ENCODE results near the gene EIF3B. TPM values are rescaled to one million over a fixed set of nuclear protein-coding genes. Genes with fewer than 3 reads are reported as not detected.

The EIF3B gene
- total RNA-seq, 1 donor from 2014 or later = 224 TPM

DNA sequence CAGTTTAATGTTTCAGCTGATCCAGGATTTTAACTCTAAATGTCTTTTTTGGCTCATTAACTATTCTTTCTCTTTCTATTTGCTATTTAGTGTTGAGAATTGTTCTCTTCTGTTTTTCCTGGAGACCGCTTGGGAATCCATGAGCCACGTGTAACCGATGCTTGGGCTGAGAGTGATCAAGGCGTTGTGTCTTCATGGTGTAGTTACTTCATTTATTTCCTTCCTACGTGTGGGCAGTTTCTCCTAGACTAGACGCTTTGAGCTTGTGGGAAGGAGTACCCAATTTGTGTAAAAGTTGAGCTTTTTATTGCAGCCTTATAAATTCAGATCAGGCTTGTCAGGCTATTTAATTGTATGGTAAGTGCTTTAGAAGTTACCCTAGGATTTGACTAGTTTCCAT is 2.9 kb downstream of the EIF3B start:
- H3K9me3 Mint-ChIP-seq = no peaks in the 10 kb centered on the region
- TF ChIP-seq, protein P1, sequence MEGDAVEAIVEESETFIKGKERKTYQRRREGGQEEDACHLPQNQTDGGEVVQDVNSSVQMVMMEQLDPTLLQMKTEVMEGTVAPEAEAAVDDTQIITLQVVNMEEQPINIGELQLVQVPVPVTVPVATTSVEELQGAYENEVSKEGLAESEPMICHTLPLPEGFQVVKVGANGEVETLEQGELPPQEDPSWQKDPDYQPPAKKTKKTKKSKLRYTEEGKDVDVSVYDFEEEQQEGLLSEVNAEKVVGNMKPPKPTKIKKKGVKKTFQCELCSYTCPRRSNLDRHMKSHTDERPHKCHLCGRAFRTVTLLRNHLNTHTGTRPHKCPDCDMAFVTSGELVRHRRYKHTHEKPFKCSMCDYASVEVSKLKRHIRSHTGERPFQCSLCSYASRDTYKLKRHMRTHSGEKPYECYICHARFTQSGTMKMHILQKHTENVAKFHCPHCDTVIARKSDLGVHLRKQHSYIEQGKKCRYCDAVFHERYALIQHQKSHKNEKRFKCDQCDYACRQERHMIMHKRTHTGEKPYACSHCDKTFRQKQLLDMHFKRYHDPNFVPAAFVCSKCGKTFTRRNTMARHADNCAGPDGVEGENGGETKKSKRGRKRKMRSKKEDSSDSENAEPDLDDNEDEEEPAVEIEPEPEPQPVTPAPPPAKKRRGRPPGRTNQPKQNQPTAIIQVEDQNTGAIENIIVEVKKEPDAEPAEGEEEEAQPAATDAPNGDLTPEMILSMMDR (conservative IDR thresholded peaks at IDR 0.05) = no peak
- H3K27me3 Mint-ChIP-seq (ENCODE audit: low read depth) = no peaks in the 10 kb centered on the region
- H3K27ac Mint-ChIP-seq (ENCODE audit: unreplicated experiment) = no peak overlapping the region
- peaks cover 4% of the 10 kb centered on the region for H3K36me3 Mint-ChIP-seq (ENCODE audit: low read depth)
- DNase-seq (ENCODE audit: low read depth, low spot score) = no peak
- peaks cover 34% of the 10 kb centered on the region for H3K4me1 Mint-ChIP-seq
- peak overlapping the region; percentile 50 for H3K4me3 Mint-ChIP-seq

DNA sequence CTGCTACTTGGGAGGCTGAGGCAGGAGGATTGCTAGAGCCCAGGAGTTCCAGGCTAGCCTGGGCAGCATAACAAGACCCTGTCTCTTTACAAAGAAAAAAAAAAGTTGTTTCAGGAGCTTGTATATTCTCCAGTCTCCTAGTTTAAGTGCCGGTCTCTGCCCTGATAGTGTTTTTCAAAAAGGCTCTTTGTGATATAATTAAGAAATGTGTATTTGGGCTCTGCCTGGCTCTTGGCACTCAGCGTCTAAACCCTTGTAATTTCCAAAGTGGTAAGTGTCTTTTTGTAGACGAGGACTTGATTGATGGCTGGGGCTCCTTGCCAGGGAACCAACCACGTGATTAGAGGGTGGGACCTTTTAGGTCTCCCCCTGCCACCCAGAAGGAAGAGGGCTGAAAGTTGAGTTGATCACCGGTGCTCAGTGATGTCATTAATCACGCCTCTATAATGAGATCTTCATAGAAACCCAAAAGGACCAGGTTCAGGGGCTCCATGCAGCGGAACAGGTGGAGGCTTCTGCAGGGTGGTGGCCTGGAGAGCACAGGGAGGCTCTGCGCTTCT is 4.4 kb downstream of the EIF3B start:
- Mint-ChIP-seq H3K27ac (ENCODE audit: unreplicated experiment) (no peak overlapping the region), H3K4me1 (peaks cover 30% of the 10 kb centered on the region), H3K4me3 (peak overlapping the region; percentile 64), H3K27me3 (ENCODE audit: low read depth) (no peaks in the 10 kb centered on the region), H3K36me3 (ENCODE audit: low read depth) (peaks cover 4% of the 10 kb centered on the region), H3K9me3 (no peaks in the 10 kb centered on the region)
- TF ChIP-seq, protein P1 (conservative IDR thresholded peaks at IDR 0.05) = no peak
- DNase-seq (ENCODE audit: low read depth, low spot score) = no peak

DNA sequence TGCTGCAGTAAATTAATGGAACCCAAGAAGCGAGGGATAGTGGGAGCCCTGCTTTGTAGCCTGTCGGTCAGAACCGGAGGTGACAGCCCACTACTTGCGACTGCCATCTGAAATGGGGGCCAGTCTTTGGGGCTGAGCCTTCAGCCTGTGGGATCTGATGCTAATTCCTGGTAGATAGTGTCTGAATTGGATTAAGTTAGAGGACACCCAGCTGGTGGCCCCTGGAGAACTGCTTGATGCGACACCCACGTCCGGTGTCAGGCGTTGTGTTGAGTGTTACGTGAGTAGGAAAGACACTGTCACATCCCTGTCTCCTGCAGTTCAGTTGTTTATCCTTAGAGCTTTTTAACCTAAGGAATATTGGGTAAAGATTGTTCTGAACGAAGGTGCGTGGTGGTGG is 5.0 kb downstream of the EIF3B start:
- no peak overlapping the region for H3K4me3 Mint-ChIP-seq
- TF ChIP-seq, protein P1 (conservative IDR thresholded peaks at IDR 0.05) = no peak
- peaks cover 2% of the 10 kb centered on the region for H3K36me3 Mint-ChIP-seq (ENCODE audit: low read depth)
- H3K4me1 Mint-ChIP-seq = peaks cover 25% of the 10 kb centered on the region
- H3K9me3 Mint-ChIP-seq = no peaks in the 10 kb centered on the region
- no peak overlapping the region for H3K27ac Mint-ChIP-seq (ENCODE audit: unreplicated experiment)
- no peaks in the 10 kb centered on the region for H3K27me3 Mint-ChIP-seq (ENCODE audit: low read depth)
- no peak for DNase-seq (ENCODE audit: low read depth, low spot score)

DNA sequence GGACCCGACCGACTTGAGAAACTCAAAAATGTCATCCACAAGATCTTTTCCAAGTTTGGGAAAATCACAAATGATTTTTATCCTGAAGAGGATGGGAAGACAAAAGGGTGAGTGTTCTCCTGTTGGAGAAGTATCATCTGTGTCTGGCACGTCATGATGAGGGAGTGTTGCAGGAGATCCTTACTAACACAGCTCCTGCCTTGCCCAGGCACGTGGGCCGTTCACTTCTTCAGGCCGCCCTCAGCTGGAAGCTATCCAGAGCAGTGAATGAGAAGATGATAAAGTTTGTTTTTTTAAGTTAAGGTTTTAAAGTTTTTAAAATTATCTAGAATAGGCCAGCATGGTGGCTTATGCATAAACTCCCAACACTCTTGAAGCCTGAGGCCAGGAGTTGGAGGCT is 6.2 kb downstream of the EIF3B start:
- Mint-ChIP-seq H3K9me3 (no peaks in the 10 kb centered on the region), H3K36me3 (ENCODE audit: low read depth) (peaks cover 8% of the 10 kb centered on the region), H3K4me3 (no peak overlapping the region), H3K27ac (ENCODE audit: unreplicated experiment) (no peak overlapping the region), H3K4me1 (peaks cover 22% of the 10 kb centered on the region), H3K27me3 (ENCODE audit: low read depth) (no peaks in the 10 kb centered on the region)
- DNase-seq (ENCODE audit: low read depth, low spot score) = no peak
- TF ChIP-seq, protein P1 (conservative IDR thresholded peaks at IDR 0.05) = no peak

DNA sequence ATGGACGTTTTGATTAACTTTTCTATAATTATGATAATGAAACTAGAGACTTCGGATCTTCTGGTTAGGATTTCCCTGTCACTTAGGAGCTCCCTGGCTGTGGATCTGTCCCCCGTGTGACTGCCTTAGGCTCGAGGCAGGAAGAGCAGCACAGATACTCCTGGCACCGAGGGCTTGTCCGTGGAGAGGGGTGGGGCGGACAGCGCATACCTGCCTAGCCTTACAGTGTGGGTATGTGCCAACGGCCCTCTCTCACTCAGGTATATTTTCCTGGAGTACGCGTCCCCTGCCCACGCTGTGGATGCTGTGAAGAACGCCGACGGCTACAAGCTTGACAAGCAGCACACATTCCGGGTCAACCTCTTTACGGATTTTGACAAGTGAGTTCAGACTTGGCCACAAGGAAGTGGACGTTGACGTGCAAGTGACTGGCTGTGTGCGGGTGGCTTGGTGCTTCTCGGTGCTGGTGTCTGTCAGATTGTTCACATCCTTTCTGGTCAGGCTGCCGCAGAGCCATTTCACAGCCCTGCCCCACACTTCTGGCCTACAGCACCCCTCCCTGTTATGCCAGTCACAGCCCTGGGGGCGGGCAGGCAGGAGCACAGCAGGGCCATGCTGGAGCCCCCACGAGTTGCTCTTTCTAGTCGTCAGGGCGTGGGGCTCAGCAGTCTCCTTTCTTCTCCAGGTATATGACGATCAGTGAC is 7.9 kb downstream of the EIF3B start:
- TF ChIP-seq, protein P1 (conservative IDR thresholded peaks at IDR 0.05) = no peak
- Mint-ChIP-seq H3K9me3 (no peaks in the 10 kb centered on the region), H3K36me3 (ENCODE audit: low read depth) (peaks cover 13% of the 10 kb centered on the region), H3K27ac (ENCODE audit: unreplicated experiment) (no peak overlapping the region), H3K27me3 (ENCODE audit: low read depth) (no peaks in the 10 kb centered on the region), H3K4me3 (no peak overlapping the region), H3K4me1 (peaks cover 16% of the 10 kb centered on the region)
- no peak for DNase-seq (ENCODE audit: low read depth, low spot score)
